GM12878 (cell line): Measurements from ENCODE around the gene PTPRN2. TPM values are rescaled to one million over a fixed set of nuclear protein-coding genes. Genes with fewer than 3 reads are reported as not detected.

ENCODE experiments used
- ATAC-seq: fragments of 200-7000 bp; cut with Tn5 transposase; 3 replicates; pipeline ENCODE4 v1.9.1; 2020; ENCODE audit warnings: mild to moderate bottlenecking, moderate library complexity
- BruUV-seq: library from RNA; stranded (reverse); fragments of 400-500 nt; replicated peaks from 2 replicates; lab custom pipeline; 2021; lab: Mats Ljungman, UMichigan
- CTCF ChIA-PET: fragments of 300-600 bp; sonication (Branson Sonifier 250); formaldehyde crosslinking; extraction: SDS; loops from one replicate; lab custom pipeline; 2021; ENCODE audit warnings: inconsistent platforms; lab: Yijun Ruan, JAX
- POLR2A ChIA-PET: fragments of 350-600 bp; formaldehyde crosslinking; extraction: SDS; loops from one replicate; lab custom pipeline; 2021; ENCODE audit warnings: inconsistent platforms; lab: Charles Lee
- RAD21 ChIA-PET: fragments of 300-600 bp; sonication (Branson Sonifier 250); formaldehyde crosslinking; loops from one replicate; lab custom pipeline; 2023; ENCODE audit warnings: antibody characterized with exemption; ENCODE audit not compliant: unreplicated experiment; lab: Charles Lee
- SMC1A ChIA-PET: fragments of 300-600 bp; sonication (Branson Sonifier 250); formaldehyde crosslinking; loops from one replicate; lab custom pipeline; 2023; ENCODE audit not compliant: unreplicated experiment, uncharacterized antibody; lab: Charles Lee
- DNase-seq: peaks from one replicate; pipeline ENCODE4 v3.0.0-alpha.2; 2011; ENCODE audit warnings: low read depth, low spot score
- FAIRE-seq: peaks from 3 replicates; lab custom pipeline; 2011; peaks lifted over from hg19 to GRCh38; lab: Jason Lieb, UNC
- H2AFZ ChIP-seq: 2 replicates; pipeline ENCODE4 v1.6.0; 2011; ENCODE audit warnings: low read depth, low read length, control low read depth; ENCODE audit not compliant: control insufficient read depth
- H3K27ac ChIP-seq: 2 replicates; pipeline ENCODE4 v1.5.1; 2011; ENCODE audit warnings: control low read depth; ENCODE audit not compliant: control insufficient read depth, insufficient read depth
- H3K27me3 ChIP-seq, 2 experiments: replicated peaks in 1 of 2; 2 replicates each; pipeline versions ENCODE4 v1.6.0 to v1.6.1; 2011; ENCODE audit warnings: low read length in 1 of 2; ENCODE audit not compliant: control insufficient read depth in 2 of 2, insufficient read depth in 2 of 2
- H3K36me3 ChIP-seq, 2 experiments: 2 replicates each; pipeline ENCODE4 v1.5.1; 2011; ENCODE audit warnings: low read length in 1 of 2; ENCODE audit not compliant: control insufficient read depth in 2 of 2, insufficient read depth in 2 of 2
- H3K4me1 ChIP-seq: 2 replicates; pipeline ENCODE4 v1.6.1; 2011; ENCODE audit warnings: mild to moderate bottlenecking, low read length, moderate library complexity, mixed read lengths; ENCODE audit not compliant: control insufficient read depth, insufficient read depth
- H3K4me2 ChIP-seq: 2 replicates; pipeline ENCODE4 v1.6.0; 2011; ENCODE audit warnings: control low read depth; ENCODE audit not compliant: control insufficient read depth, insufficient read depth
- H3K4me3 ChIP-seq: fragments of 200-600 bp; sonication (generic); 2 replicates; pipeline ENCODE4 v1.5.1; 2016
- H3K79me2 ChIP-seq: 2 replicates; pipeline ENCODE4 v1.6.0; 2011; ENCODE audit warnings: low read length; ENCODE audit not compliant: control insufficient read depth, insufficient read depth
- H3K9ac ChIP-seq: 2 replicates; pipeline ENCODE4 v1.8.0; 2011; ENCODE audit warnings: low read length, control low read depth, mixed read lengths; ENCODE audit not compliant: control insufficient read depth, insufficient read depth
- H3K9me3 ChIP-seq: replicated peaks from 3 replicates; pipeline ENCODE4 v1.5.1; 2011; ENCODE audit warnings: mild to moderate bottlenecking, low read length; ENCODE audit not compliant: control insufficient read depth, insufficient read depth
- H4K20me1 ChIP-seq: 2 replicates; pipeline ENCODE4 v1.6.0; 2011; ENCODE audit not compliant: control insufficient read depth, insufficient read depth
- ATF2 ChIP-seq: IDR thresholded peaks from 2 replicates; pipeline ENCODE4 v1.6.1; 2012; ENCODE audit warnings: low read length, inconsistent platforms
- ATF7 ChIP-seq: fragments of 450-650 bp; IDR thresholded peaks from 2 replicates; pipeline ENCODE4 v1.6.1; 2016; ENCODE audit warnings: low read depth, mild to moderate bottlenecking
- BCLAF1 ChIP-seq: fragments of 450-650 bp; IDR thresholded peaks from 2 replicates; pipeline ENCODE4 v1.6.1; 2017; ENCODE audit warnings: antibody characterized with exemption, mild to moderate bottlenecking, moderate library complexity
- CEBPZ ChIP-seq: fragments of 150-350 bp; IDR thresholded peaks from 2 replicates; pipeline ENCODE4 v1.6.1; 2016; ENCODE audit warnings: low read depth, low read length
- IKZF1 ChIP-seq: fragments of 450-650 bp; conservative IDR thresholded peaks from 2 replicates; pipeline ENCODE4 v1.6.1; 2017; ENCODE audit warnings: antibody characterized with exemption, mild to moderate bottlenecking
- IRF4 ChIP-seq: IDR thresholded peaks from 2 replicates; pipeline ENCODE4 v1.6.1; 2011; ENCODE audit warnings: low read depth, low read length
- KLF5 ChIP-seq: fragments of 450-650 bp; IDR thresholded peaks from 2 replicates; pipeline ENCODE4 v1.6.1; 2014; ENCODE audit warnings: mild to moderate bottlenecking; ENCODE audit not compliant: partially characterized antibody
- NBN ChIP-seq: fragments of 450-650 bp; IDR thresholded peaks from 2 replicates; pipeline ENCODE4 v1.6.1; 2016
- NR2C1 ChIP-seq: fragments of 450-650 bp; IDR thresholded peaks from 2 replicates; pipeline ENCODE4 v1.6.1; 2017; ENCODE audit warnings: antibody characterized with exemption, mild to moderate bottlenecking, moderate library complexity
- POLR2AphosphoS5 ChIP-seq: IDR thresholded peaks from 2 replicates; pipeline ENCODE4 v1.6.1; 2011; ENCODE audit warnings: mild to moderate bottlenecking, low read length, inconsistent platforms
- SREBF1 ChIP-seq: IDR thresholded peaks from 2 replicates; pipeline ENCODE4 v1.6.1; 2012; ENCODE audit warnings: mild to moderate bottlenecking, low read length
- STAT1 ChIP-seq: fragments of 450-650 bp; conservative IDR thresholded peaks from 2 replicates; pipeline ENCODE4 v1.6.1; 2014; ENCODE audit warnings: antibody characterized with exemption, mild to moderate bottlenecking
- WGBS: methylation state at CpG from one replicate; pipeline ENCODE4 v1.1.6; 2016; ENCODE audit warnings: low lambda C conversion rate; ENCODE audit not compliant: insufficient replicate concordance, insufficient coverage; ENCODE audit errors: missing lambda C conversion rate; 5-methylcytosine and 5-hydroxymethylcytosine counted together
- in situ Hi-C: fragments of 300-500 bp; cut with MboI; formaldehyde crosslinking; loops from 9 replicates; pipeline ENCODE4 v1.14.3; 2018; ENCODE audit warnings: mixed read lengths
- intact Hi-C: fragments of 100-400 bp; cut with micrococcal nuclease; formaldehyde crosslinking; loops from one replicate; pipeline ENCODE4 v1.14.2; 2022; ENCODE audit not compliant: unreplicated experiment
- polyA plus RNA-seq, 11 experiments: library from polyadenylated mRNA; depleted of rRNA in 4 of 11; unstranded in 6 of 11; stranded (reverse) in 5 of 11; fragments of >200 nt; fragmentation: Nextera tagmentation in 4 of 11; fragmentation: Illumina TruSeq in 1 of 11; extraction: Ambion mirVana in 4 of 11; extraction: Trizol in 1 of 11; gene quantifications; 1 replicate in 1 of 11; 2 replicates in 10 of 11; pipeline versions ENCODE4 v1.2.1 to v1.2.3, GENCODE V29; 2011 to 2016; ENCODE audit warnings: inconsistent platforms in 2 of 11, missing spikeins in 2 of 11, low read depth in 1 of 11
- total RNA-seq, 4 experiments: library from RNA; depleted of rRNA in 3 of 4; stranded (reverse); fragments of >200 nt in 3 of 4; fragmentation: Illumina TruSeq in 1 of 4; extraction: Trizol in 1 of 4; gene quantifications; 2 replicates each; pipeline versions ENCODE4 v1.2.1 to v1.2.3, GENCODE V29; 2013 to 2021

PTPRN2 gene
- total and polyA plus RNA-seq, 10 of the 15 experiments (the other 5 are each of a cell fraction or from before 2014, with no cell fraction given) = 5.4 TPM; not detected in 9

- ChIA-PET CTCF (no interaction called here), POLR2A (no interaction called here), SMC1A (no interaction called here), RAD21 (no interaction called here)
- H3K4me3 ChIP-seq = no peak overlapping the region
- no peaks in the 10 kb centered on the region; the same call in 2 of the 3 replicates for H3K9me3 ChIP-seq
- H3K79me2 ChIP-seq = no peaks in the 10 kb centered on the region
- no peak overlapping the region for H3K27ac ChIP-seq
- intact Hi-C loops = no loop called here
- BruUV-seq = no TSS peak
- H2AFZ ChIP-seq = no peak overlapping the region
- no peak overlapping the region for H3K9ac ChIP-seq
- H3K27me3 ChIP-seq = no peaks in the 10 kb centered on the region
- H3K4me1 ChIP-seq = no peaks in the 10 kb centered on the region
- H4K20me1 ChIP-seq = no peaks in the 10 kb centered on the region
- DNase-seq = no peak
- no peaks in the 10 kb centered on the region for H3K36me3 ChIP-seq
- in situ Hi-C loops = no loop called here
- 62% methylated on average over 20 of the region's 20 CpGs for WGBS
- no peak for TF ChIP-seq BCLAF1
- TF ChIP-seq IRF4 = no peak
- TF ChIP-seq STAT1 = no peak
- no peak for TF ChIP-seq POLR2AphosphoS5
- no peak for TF ChIP-seq ATF2
- TF ChIP-seq CEBPZ = no peak
- no peak for TF ChIP-seq NR2C1
- TF ChIP-seq IKZF1 = no peak
- TF ChIP-seq KLF5 = no peak
- no peak for TF ChIP-seq SREBF1
- no peak for TF ChIP-seq NBN
- TF ChIP-seq ATF7 = no peak
- H3K4me2 ChIP-seq = no peak overlapping the region
- ATAC-seq = no peak
- FAIRE-seq = no peak
These were observed 568.5 kb downstream of the PTPRN2 start for GRCh38 chr7:158018971-158019645.
